Posterior cingulate gyrus (tissue), 11 donors: Measurements from ENCODE around the gene ZNF429.
"Not testable (repeated sequence)": the region's sequence is repeated elsewhere in the genome, so short reads cannot be mapped to it uniquely, and the experiment has no call there.

Experiments used
- DNase-seq, 10 donors: peaks; one replicate each; pipeline versions ENCODE4 v3.0.0 to v3.0.0-alpha.2; 2020 to 2021; ENCODE audit warnings: mixed read lengths in 3 of 10
- intact Hi-C: fragments of 100-400 bp; cut with DNase I; formaldehyde crosslinking; loops from one replicate; pipeline ENCODE4 v1.15.1; 2023

The ZNF429 gene

GRCh38 chr19:21505459-21506451 lies at the start of gene ZNF429:
TSS of gene ZNF429 (plus strand) at chr19:21505602. CDS start at chr19:21505772, 170 bp downstream.
- DNase-seq = peak; percentile 86 to 99 (median 94)
- intact Hi-C loops = loop anchor here (5.0 to 10.0 kb wide), 2 partner anchors 332 to 941 kb away; partner anchors contain the start of genes ZNF43 and ZNF737

GRCh38 chr19:21460686-21461085 lies 44.7 kb upstream of the ZNF429 start:
- no peak for DNase-seq
- intact Hi-C loops = no loop called here

GRCh38 chr19:21462540-21462939 lies 42.9 kb upstream of the ZNF429 start:
- intact Hi-C loops = no loop called here
- DNase-seq = no peak

- peak in 1 of 10 donors; percentile 81 for DNase-seq
- intact Hi-C loops = no loop called here
Measured at GRCh38 chr19:21463449-21464105, 41.8 kb upstream of the ZNF429 start.

- DNase-seq = no peak
- intact Hi-C loops = no loop called here
Measured at GRCh38 chr19:21466627-21467026, 38.8 kb upstream of the ZNF429 start.

GRCh38 chr19:21468791-21469190 lies 36.6 kb upstream of the ZNF429 start:
- DNase-seq = no peak
- intact Hi-C loops = no loop called here

- intact Hi-C loops = no loop called here
- no peak for DNase-seq
Measured at GRCh38 chr19:21472507-21472906, 32.9 kb upstream of the ZNF429 start.

- peak; percentile 63 to 96 (median 77) for DNase-seq
- intact Hi-C loops = no loop called here
Measured at GRCh38 chr19:21474671-21475181, 30.7 kb upstream of the ZNF429 start.

- not testable (repeated sequence) for DNase-seq
- intact Hi-C loops = loop anchor here (2.0 kb wide), 1 partner anchor 280 kb away; no protein-coding TSS in a partner anchor
Measured at GRCh38 chr19:21482361-21482760, 23.0 kb upstream of the ZNF429 start.

GRCh38 chr19:21482863-21483276 lies 22.5 kb upstream of the ZNF429 start:
- intact Hi-C loops = loop anchor here (2.0 kb wide), 1 partner anchor 280 kb away; no protein-coding TSS in a partner anchor

GRCh38 chr19:21483589-21484170 lies 21.7 kb upstream of the ZNF429 start:
- DNase-seq = peak in 3 of 10 donors; percentile 21 to 88 (median 25)
- intact Hi-C loops = loop anchor here (2.0 kb wide), 1 partner anchor 281 kb away; no protein-coding TSS in a partner anchor

More at GRCh38 chr19:21482863-21483276, 22.5 kb upstream of the ZNF429 start:
- DNase-seq = peak in 6 of 10 donors; percentile 11 to 87 (median 32)

GRCh38 chr19:21484631-21485030 lies 20.8 kb upstream of the ZNF429 start:
- intact Hi-C loops = no loop called here
- DNase-seq = no peak

GRCh38 chr19:21485926-21486325 lies 19.5 kb upstream of the ZNF429 start:
- no peak for DNase-seq
- intact Hi-C loops = no loop called here

- no peak for DNase-seq
- intact Hi-C loops = no loop called here
Measured at GRCh38 chr19:21487969-21488368, 17.4 kb upstream of the ZNF429 start.

GRCh38 chr19:21491146-21491545 lies 14.3 kb upstream of the ZNF429 start:
- no peak for DNase-seq
- intact Hi-C loops = no loop called here

GRCh38 chr19:21492947-21493906 lies 12.2 kb upstream of the ZNF429 start:
- no peak for DNase-seq
- intact Hi-C loops = no loop called here

GRCh38 chr19:21496876-21497275 lies 8.5 kb upstream of the ZNF429 start:
- no peak for DNase-seq
- intact Hi-C loops = no loop called here

GRCh38 chr19:21498651-21499050 lies 6.8 kb upstream of the ZNF429 start:
- intact Hi-C loops = no loop called here
- DNase-seq = no peak

- intact Hi-C loops = loop anchor here (5.0 to 10.0 kb wide), 2 partner anchors 329 to 943 kb away; partner anchors contain the start of genes ZNF43 and ZNF737
- no peak for DNase-seq
Measured at GRCh38 chr19:21508198-21508597, 2.8 kb downstream of the ZNF429 start.
